WTC11 (cell line): ENCODE results near the gene SCGB1A1. TPM values are rescaled to one million over a fixed set of nuclear protein-coding genes. Genes with fewer than 3 reads are reported as not detected.
"Not testable (repeated sequence)": the region's sequence is repeated elsewhere in the genome, so short reads cannot be mapped to it uniquely, and the experiment has no call there.

Experiments
- ATAC-seq: fragments of 200-7000 bp; cut with Tn5 transposase; 2 replicates; pipeline ENCODE4 v1.10.0; 2021; ENCODE audit warnings: mild to moderate bottlenecking, moderate library complexity
- CTCF ChIA-PET: fragments of 300-600 bp; sonication (Branson Sonifier 250); formaldehyde crosslinking; loops from one replicate; lab custom pipeline; 2021; ENCODE audit warnings: antibody characterized with exemption; lab: Charles Lee
- POLR2A ChIA-PET: fragments of 350-600 bp; sonication (Branson Sonifier 250); formaldehyde crosslinking; loops from one replicate; lab custom pipeline; 2021; ENCODE audit warnings: antibody characterized with exemption; lab: Charles Lee
- DNase-seq: peaks from one replicate; pipeline ENCODE4 v3.0.0; 2021; ENCODE audit warnings: low spot score
- H3K27ac Mint-ChIP-seq: 2 replicates; pipeline ENCODE4 v1.8.0; 2021; ENCODE audit warnings: mixed read lengths
- H3K27me3 Mint-ChIP-seq: 2 replicates; pipeline ENCODE4 v1.8.0; 2021; ENCODE audit warnings: low read depth, mild to moderate bottlenecking, moderate library complexity, mixed read lengths
- H3K36me3 Mint-ChIP-seq: 2 replicates; pipeline ENCODE4 v1.8.0; 2021; ENCODE audit warnings: mixed read lengths
- H3K4me1 Mint-ChIP-seq: 2 replicates; pipeline ENCODE4 v1.8.0; 2022; ENCODE audit warnings: mixed read lengths
- H3K4me3 Mint-ChIP-seq: 2 replicates; pipeline ENCODE4 v1.8.0; 2021; ENCODE audit warnings: mild to moderate bottlenecking, moderate library complexity, mixed read lengths
- H3K9me3 Mint-ChIP-seq: 2 replicates; pipeline ENCODE4 v1.8.0; 2021; ENCODE audit warnings: mixed read lengths
- ATF2 ChIP-seq: sonication (generic); formaldehyde crosslinking; IDR thresholded peaks from 2 replicates; pipeline ENCODE4 v1.8.1; 2022; ENCODE audit warnings: low read depth, missing genetic modification reagents, borderline replicate concordance
- CTCF ChIP-seq: fragments of 200-600 bp; IDR thresholded peaks from 2 replicates; pipeline ENCODE4 v1.8.0; 2022; ENCODE audit warnings: antibody characterized with exemption
- KAT7 ChIP-seq: sonication (generic); formaldehyde crosslinking; IDR thresholded peaks from 2 replicates; pipeline ENCODE4 v1.8.1; 2023; ENCODE audit warnings: missing genetic modification reagents, mild to moderate bottlenecking, borderline replicate concordance
- NFE2L1 ChIP-seq: sonication (generic); formaldehyde crosslinking; IDR thresholded peaks from 2 replicates; pipeline ENCODE4 v1.8.1; 2023; ENCODE audit warnings: missing genetic modification reagents
- NR2C2 ChIP-seq: sonication (generic); formaldehyde crosslinking; IDR thresholded peaks from 2 replicates; pipeline ENCODE4 v1.8.0; 2022; ENCODE audit warnings: mild to moderate bottlenecking, missing genetic modification reagents
- TEAD1 ChIP-seq: sonication (generic); formaldehyde crosslinking; IDR thresholded peaks from 2 replicates; pipeline ENCODE4 v1.8.0; 2022; ENCODE audit warnings: mild to moderate bottlenecking, missing genetic modification reagents
- ZBTB21 ChIP-seq: sonication (generic); formaldehyde crosslinking; IDR thresholded peaks from 2 replicates; pipeline ENCODE4 v1.8.1; 2023; ENCODE audit warnings: mild to moderate bottlenecking, missing genetic modification reagents, borderline replicate concordance
- ZBTB43 ChIP-seq: sonication (generic); formaldehyde crosslinking; IDR thresholded peaks from 2 replicates; pipeline ENCODE4 v1.8.1; 2023; ENCODE audit warnings: mild to moderate bottlenecking, missing genetic modification reagents
- total RNA-seq: library from RNA; stranded (reverse); gene quantifications from 3 replicates; pipeline ENCODE4 v1.2.3, GENCODE V29; 2021

Gene SCGB1A1
- total RNA-seq, 1 experiment from 2014 or later, result 1.2 TPM

- POLR2A ChIA-PET, H3K4me3 Mint-ChIP-seq, H3K36me3 Mint-ChIP-seq, H3K27me3 Mint-ChIP-seq, DNase-seq, H3K9me3 Mint-ChIP-seq, ATAC-seq, H3K27ac Mint-ChIP-seq: not testable (repeated sequence)
- TF ChIP-seq CTCF, result peak; percentile 30; the same call in 1 of the 2 replicates
- CTCF ChIA-PET, result interaction anchor here (0.8 to 2.0 kb wide), 6 partner anchors 16 to 182 kb away, joined by 3 to 13 read pairs (median 4); no protein-coding TSS in a partner anchor
- H3K4me1 Mint-ChIP-seq, result peaks cover 34% of the 10 kb centered on the region
Observed at GRCh38 chr11:62378459-62379063, 40.3 kb upstream of the SCGB1A1 start.

- POLR2A ChIA-PET, H3K27ac Mint-ChIP-seq: not testable (repeated sequence)
Observed at GRCh38 chr11:62379586-62379985, 39.2 kb upstream of the SCGB1A1 start.

GRCh38 chr11:62380821-62381245 is 38.0 kb upstream of the SCGB1A1 start:
- peak; percentile 85 for TF ChIP-seq CTCF
- H3K27me3 Mint-ChIP-seq, H3K36me3 Mint-ChIP-seq, H3K9me3 Mint-ChIP-seq, H3K27ac Mint-ChIP-seq, POLR2A ChIA-PET, H3K4me3 Mint-ChIP-seq: not testable (repeated sequence)
- peaks cover 34% of the 10 kb centered on the region for H3K4me1 Mint-ChIP-seq
- ATAC-seq (peak; percentile 85), DNase-seq (peak; percentile 55)
- CTCF ChIA-PET, result interaction anchor here (1.4 kb wide), 1 partner anchor 162 kb away, joined by 5 read pairs; no protein-coding TSS in a partner anchor

More at GRCh38 chr11:62379586-62379985, 39.2 kb upstream of the SCGB1A1 start:
- CTCF ChIA-PET, result interaction anchor here (0.6 to 1.4 kb wide), 2 partner anchors 40 to 65 kb away, joined by 3 to 4 read pairs; no protein-coding TSS in a partner anchor
- not testable (repeated sequence) for H3K4me3 Mint-ChIP-seq, H3K9me3 Mint-ChIP-seq, ATAC-seq, H3K27me3 Mint-ChIP-seq, DNase-seq, H3K36me3 Mint-ChIP-seq
- H3K4me1 Mint-ChIP-seq, result peaks cover 34% of the 10 kb centered on the region

- CTCF ChIA-PET, result interaction anchor here (1.9 kb wide), 1 partner anchor 11 kb away, joined by 9 read pairs; no protein-coding TSS in a partner anchor
- no peak overlapping the region for H3K4me3 Mint-ChIP-seq
- no peaks in the 10 kb centered on the region for H3K9me3 Mint-ChIP-seq
- no peaks in the 10 kb centered on the region for H3K27me3 Mint-ChIP-seq
- POLR2A ChIA-PET, result interaction anchor here (0.7 kb wide), 1 partner anchor 1515 kb away, joined by 4 read pairs; no protein-coding TSS in a partner anchor
- DNase-seq, result no peak
- H3K27ac Mint-ChIP-seq, result no peak overlapping the region
- no peaks in the 10 kb centered on the region for H3K36me3 Mint-ChIP-seq
- no peak for TF ChIP-seq NFE2L1
- no peak for TF ChIP-seq ZBTB43
- no peak for TF ChIP-seq TEAD1 (CRISPR knock-in tag)
- TF ChIP-seq ZBTB21 (CRISPR knock-in tag), result no peak
- TF ChIP-seq KAT7 (CRISPR knock-in tag), result no peak
- no peak for TF ChIP-seq NR2C2 (CRISPR knock-in tag)
- no peak for TF ChIP-seq ATF2
- TF ChIP-seq, all 79 proteins: peak for 0
- ATAC-seq, result no peak
- peaks cover 30% of the 10 kb centered on the region for H3K4me1 Mint-ChIP-seq
Observed at GRCh38 chr11:62383822-62384221, 35.0 kb upstream of the SCGB1A1 start.

GRCh38 chr11:62386083-62386482 is 32.8 kb upstream of the SCGB1A1 start:
- H3K4me3 Mint-ChIP-seq, H3K9me3 Mint-ChIP-seq, H3K27me3 Mint-ChIP-seq, H3K36me3 Mint-ChIP-seq, POLR2A ChIA-PET, DNase-seq, ATAC-seq, H3K27ac Mint-ChIP-seq: not testable (repeated sequence)
- CTCF ChIA-PET, result interaction anchor here (0.6 to 1.9 kb wide), 2 partner anchors 9 to 46 kb away, joined by 3 to 7 read pairs; no protein-coding TSS in a partner anchor
- peaks cover 20% of the 10 kb centered on the region for H3K4me1 Mint-ChIP-seq
